ENCODE data around the gene DCP1B. TPM values are rescaled to one million over a fixed set of nuclear protein-coding genes. Genes with fewer than 3 reads are reported as not detected.

The DCP1B gene
- total and polyA plus RNA-seq, 2 of the 4 experiments (the other 2 are of a cell fraction) = 13.3 to 19.7 TPM

DNA sequence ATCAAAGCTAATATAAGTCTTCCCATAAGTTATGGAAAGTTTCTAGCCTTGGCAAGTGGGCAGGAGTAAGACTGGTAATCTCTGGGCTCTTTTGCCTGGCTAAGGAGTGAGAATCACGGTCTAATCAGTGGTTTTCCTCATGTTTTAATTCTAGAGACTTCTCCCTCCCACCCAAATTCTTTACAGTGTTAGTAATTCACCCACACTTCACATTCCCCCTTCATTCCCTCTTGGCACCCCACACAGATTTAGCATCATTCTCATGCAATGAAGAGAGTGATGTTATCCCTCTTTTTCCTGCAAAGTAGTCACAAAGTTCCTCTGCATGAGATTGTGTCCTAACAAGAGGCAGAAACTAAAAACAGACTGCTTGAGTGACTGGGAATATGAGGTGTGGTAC lies 57.2 kb downstream of the DCP1B start:
- Histone ChIP-seq H2AK9ac (replicated peaks; ENCODE audit: low read depth, low read length, poor library complexity) (no peak overlapping the region), H3K4me2 (ENCODE audit: low read depth, low read length) (peak overlapping the region; percentile 29; the same call in 1 of the 2 replicates), H3K9me3 (ENCODE audit: control insufficient read depth, insufficient read depth, low read length) (no peaks in the 10 kb centered on the region), H3K9ac (ENCODE audit: low read depth, low read length) (no peak overlapping the region), H4K91ac (ENCODE audit: insufficient read depth, low read depth, low read length) (no peak overlapping the region), H3K9me1 (ENCODE audit: insufficient read depth, low read length) (peaks cover 7% of the 10 kb centered on the region), H3K27me3 (ENCODE audit: control insufficient read depth, insufficient read depth, low read length) (no peaks in the 10 kb centered on the region), H3K23ac (ENCODE audit: low read depth, low read length) (no peak overlapping the region), H3K18ac (ENCODE audit: low read depth, low read length) (peak overlapping the region; percentile 69; the same call in 1 of the 2 replicates), H2BK120ac (ENCODE audit: low read depth, low read length) (no peak overlapping the region), H2BK20ac (ENCODE audit: low read depth, low read length) (no peak overlapping the region), H3K79me1 (ENCODE audit: low read depth in 1 of 2, low read length in 2 of 2) (peaks cover 6 to 8% of the 10 kb centered on the region in 2 experiments; a peak in 1 of 4 replicates), H3K4me3 (ENCODE audit: insufficient read depth, low read depth, low read length) (no peak overlapping the region), H2AK5ac (ENCODE audit: low read depth, low read length) (no peak overlapping the region), H4K5ac (ENCODE audit: low read depth, low read length) (peak overlapping the region; percentile 49; the same call in 1 of the 2 replicates), H3K14ac (replicated peaks; ENCODE audit: low read depth, low read length) (no peak overlapping the region), H4K8ac (ENCODE audit: low read depth in 2 of 2, low read length in 2 of 2) (0 out of 4 replicates have a peak overlapping the region, but pooled peaks of 1 of the 2 experiments have one; percentile 1), H3K56ac (ENCODE audit: extremely low read depth, insufficient read depth, low read length) (no peak overlapping the region; the same call in 1 of the 2 replicates), H3K4ac (ENCODE audit: low read depth, low read length) (no peak overlapping the region), H3K4me1 (ENCODE audit: control insufficient read depth, insufficient read depth, low read length) (peaks cover 5% of the 10 kb centered on the region), H3K27ac (ENCODE audit: insufficient read depth, low read length) (peak overlapping the region; percentile 42), H2AFZ (replicated peaks; ENCODE audit: low read length, poor library complexity) (no peak overlapping the region), H4K20me1 (ENCODE audit: insufficient read depth, low read length) (no peaks in the 10 kb centered on the region; the same call in 1 of the 2 replicates), H2BK5ac (ENCODE audit: low read depth, low read length, poor library complexity, severe bottlenecking) (peak overlapping the region; percentile 76), H3K36me3 (ENCODE audit: control insufficient read depth, insufficient read depth, low read length) (peaks cover 49% of the 10 kb centered on the region), H2BK15ac (ENCODE audit: low read depth, low read length) (no peak overlapping the region)
- WGBS, 2 experiments (ENCODE audit: extremely low coverage in 2 of 2, insufficient read length in 1 of 2) = no CpG with 5 or more reads among the region's 1 CpG
- in situ Hi-C loops (cut with MboI; ENCODE audit: low sequenced_read_pairs) = no loop called here
- POLR2A ChIA-PET (ENCODE audit: unreplicated experiment) = no interaction called here
- DNase-seq (peak; percentile 82), ATAC-seq (ENCODE audit: low read depth) (peak; percentile 81)
- BruUV-seq (replicated peaks) = no TSS peak
- CTCF ChIA-PET = no interaction called here
- dilution Hi-C loops (cut with HindIII; ENCODE audit: low sequenced_read_pairs, unreplicated experiment) = no loop called here
- intact Hi-C loops (cut with micrococcal nuclease) = loop anchor here (5.0 to 10.0 kb wide), 2 partner anchors 338 to 635 kb away; no protein-coding TSS in a partner anchor
- TF ChIP-seq CHD1 (IDR thresholded peaks at IDR 0.05; ENCODE audit: low read depth, low read length) (no peak), RCOR1 (IDR thresholded peaks at IDR 0.05; ENCODE audit: insufficient replicate concordance, low read length) (peak; percentile 55), BHLHE40 (IDR thresholded peaks at IDR 0.05; ENCODE audit: low read depth, low read length) (peak; percentile 38; the same call in 1 of the 2 replicates), MAZ (IDR thresholded peaks at IDR 0.05; ENCODE audit: borderline replicate concordance, low read depth, low read length) (peak; percentile 64; the same call in 1 of the 2 replicates), CEBPB (IDR thresholded peaks at IDR 0.05; ENCODE audit: low read depth, low read length) (peak; percentile 31; the same call in 1 of the 2 replicates), FOS (IDR thresholded peaks at IDR 0.05; ENCODE audit: low read depth, low read length) (0 out of 2 replicates have a peak, but pooled peaks have one; percentile 8)
- TF ChIP-seq, protein P1, sequence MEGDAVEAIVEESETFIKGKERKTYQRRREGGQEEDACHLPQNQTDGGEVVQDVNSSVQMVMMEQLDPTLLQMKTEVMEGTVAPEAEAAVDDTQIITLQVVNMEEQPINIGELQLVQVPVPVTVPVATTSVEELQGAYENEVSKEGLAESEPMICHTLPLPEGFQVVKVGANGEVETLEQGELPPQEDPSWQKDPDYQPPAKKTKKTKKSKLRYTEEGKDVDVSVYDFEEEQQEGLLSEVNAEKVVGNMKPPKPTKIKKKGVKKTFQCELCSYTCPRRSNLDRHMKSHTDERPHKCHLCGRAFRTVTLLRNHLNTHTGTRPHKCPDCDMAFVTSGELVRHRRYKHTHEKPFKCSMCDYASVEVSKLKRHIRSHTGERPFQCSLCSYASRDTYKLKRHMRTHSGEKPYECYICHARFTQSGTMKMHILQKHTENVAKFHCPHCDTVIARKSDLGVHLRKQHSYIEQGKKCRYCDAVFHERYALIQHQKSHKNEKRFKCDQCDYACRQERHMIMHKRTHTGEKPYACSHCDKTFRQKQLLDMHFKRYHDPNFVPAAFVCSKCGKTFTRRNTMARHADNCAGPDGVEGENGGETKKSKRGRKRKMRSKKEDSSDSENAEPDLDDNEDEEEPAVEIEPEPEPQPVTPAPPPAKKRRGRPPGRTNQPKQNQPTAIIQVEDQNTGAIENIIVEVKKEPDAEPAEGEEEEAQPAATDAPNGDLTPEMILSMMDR (conservative IDR thresholded peaks at IDR 0.05; ENCODE audit: low read depth, low read length) = no peak
